ENCODE measurements around the gene MARCO. TPM values are rescaled to one million over a fixed set of nuclear protein-coding genes. Genes with fewer than 3 reads are reported as not detected.

The MARCO gene, protein sequence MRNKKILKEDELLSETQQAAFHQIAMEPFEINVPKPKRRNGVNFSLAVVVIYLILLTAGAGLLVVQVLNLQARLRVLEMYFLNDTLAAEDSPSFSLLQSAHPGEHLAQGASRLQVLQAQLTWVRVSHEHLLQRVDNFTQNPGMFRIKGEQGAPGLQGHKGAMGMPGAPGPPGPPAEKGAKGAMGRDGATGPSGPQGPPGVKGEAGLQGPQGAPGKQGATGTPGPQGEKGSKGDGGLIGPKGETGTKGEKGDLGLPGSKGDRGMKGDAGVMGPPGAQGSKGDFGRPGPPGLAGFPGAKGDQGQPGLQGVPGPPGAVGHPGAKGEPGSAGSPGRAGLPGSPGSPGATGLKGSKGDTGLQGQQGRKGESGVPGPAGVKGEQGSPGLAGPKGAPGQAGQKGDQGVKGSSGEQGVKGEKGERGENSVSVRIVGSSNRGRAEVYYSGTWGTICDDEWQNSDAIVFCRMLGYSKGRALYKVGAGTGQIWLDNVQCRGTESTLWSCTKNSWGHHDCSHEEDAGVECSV
- total RNA-seq (10 to 100 TPM in 1 of 5 donors, 1 to 10 TPM in 2, under 1 TPM in 1, not detected in 1; 0.45 to 16.3 (median 1.7) TPM), polyA plus RNA-seq (1 to 10 TPM in 2 of 3 donors, under 1 TPM in 1; 0.78 to 3.8 (median 2.8) TPM)
- long read RNA-seq, donor 1, result 0 reads
- long read RNA-seq, donor 2, result 0 reads
- long read RNA-seq, donor 3, result 0 reads
- long read RNA-seq, donor 4, result 0 reads
- long read RNA-seq, donor 5, partial matches to known transcripts, result 0 of 1 reads
- long read RNA-seq, donor 5, other reads (novel, unspliced or antisense), result 0 of 1 reads
- long read RNA-seq, donor 6, result 0 reads
- long read RNA-seq, donor 7, result 0 reads
- long read RNA-seq, donor 8, result 0 reads
- long read RNA-seq, donor 9, result 0 reads
- long read RNA-seq, donor 10, result 0 reads

DNA sequence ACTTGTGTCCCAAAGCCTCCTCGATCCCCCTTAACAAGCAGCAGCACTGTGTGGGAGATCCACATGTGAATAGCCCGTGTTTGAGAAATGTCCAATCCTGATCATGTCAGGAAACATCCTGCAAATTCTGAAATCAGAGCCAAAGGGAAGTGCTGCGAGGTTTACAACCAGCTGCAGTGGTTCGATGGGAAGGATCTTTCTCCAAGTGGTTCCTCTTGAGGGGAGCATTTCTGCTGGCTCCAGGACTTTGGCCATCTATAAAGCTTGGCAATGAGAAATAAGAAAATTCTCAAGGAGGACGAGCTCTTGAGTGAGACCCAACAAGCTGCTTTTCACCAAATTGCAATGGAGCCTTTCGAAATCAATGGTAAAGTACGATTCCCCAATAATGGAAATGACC lies at the start of gene MARCO:
TSS of gene MARCO (plus strand) at position 164 of the 400 bp plus-strand sequence. CDS start at position 271, 107 bp downstream.
- Histone ChIP-seq H3K9me3 (no peaks in the 10 kb centered on the region), H3K4me1 (no peaks in the 10 kb centered on the region), H3K4me3 (no peak within 1 kb of the TSS), H3K36me3 (no peaks in the 10 kb centered on the region), H3K27ac (no peak within 1 kb of the TSS), H3K27me3 (peaks cover 0 to 9% (median 0%) of the 10 kb centered on the region in 3 donors)
- TF ChIP-seq POLR2A (IDR thresholded peaks at IDR 0.05) (no peak), POLR2AphosphoS5 (IDR thresholded peaks at IDR 0.05) (no peak), EP300 (IDR thresholded peaks at IDR 0.05) (no peak)
- TF ChIP-seq, protein P1, sequence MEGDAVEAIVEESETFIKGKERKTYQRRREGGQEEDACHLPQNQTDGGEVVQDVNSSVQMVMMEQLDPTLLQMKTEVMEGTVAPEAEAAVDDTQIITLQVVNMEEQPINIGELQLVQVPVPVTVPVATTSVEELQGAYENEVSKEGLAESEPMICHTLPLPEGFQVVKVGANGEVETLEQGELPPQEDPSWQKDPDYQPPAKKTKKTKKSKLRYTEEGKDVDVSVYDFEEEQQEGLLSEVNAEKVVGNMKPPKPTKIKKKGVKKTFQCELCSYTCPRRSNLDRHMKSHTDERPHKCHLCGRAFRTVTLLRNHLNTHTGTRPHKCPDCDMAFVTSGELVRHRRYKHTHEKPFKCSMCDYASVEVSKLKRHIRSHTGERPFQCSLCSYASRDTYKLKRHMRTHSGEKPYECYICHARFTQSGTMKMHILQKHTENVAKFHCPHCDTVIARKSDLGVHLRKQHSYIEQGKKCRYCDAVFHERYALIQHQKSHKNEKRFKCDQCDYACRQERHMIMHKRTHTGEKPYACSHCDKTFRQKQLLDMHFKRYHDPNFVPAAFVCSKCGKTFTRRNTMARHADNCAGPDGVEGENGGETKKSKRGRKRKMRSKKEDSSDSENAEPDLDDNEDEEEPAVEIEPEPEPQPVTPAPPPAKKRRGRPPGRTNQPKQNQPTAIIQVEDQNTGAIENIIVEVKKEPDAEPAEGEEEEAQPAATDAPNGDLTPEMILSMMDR (IDR thresholded peaks at IDR 0.05), result no peak
- intact Hi-C loops (cut with DNase I; ENCODE audit: low total_unique reads), result no loop called here
- 68 to 79% (median 73%) methylated on average over 6 to 7 of the region's 7 CpGs for WGBS, 5 donors
- no peak for DNase-seq

DNA sequence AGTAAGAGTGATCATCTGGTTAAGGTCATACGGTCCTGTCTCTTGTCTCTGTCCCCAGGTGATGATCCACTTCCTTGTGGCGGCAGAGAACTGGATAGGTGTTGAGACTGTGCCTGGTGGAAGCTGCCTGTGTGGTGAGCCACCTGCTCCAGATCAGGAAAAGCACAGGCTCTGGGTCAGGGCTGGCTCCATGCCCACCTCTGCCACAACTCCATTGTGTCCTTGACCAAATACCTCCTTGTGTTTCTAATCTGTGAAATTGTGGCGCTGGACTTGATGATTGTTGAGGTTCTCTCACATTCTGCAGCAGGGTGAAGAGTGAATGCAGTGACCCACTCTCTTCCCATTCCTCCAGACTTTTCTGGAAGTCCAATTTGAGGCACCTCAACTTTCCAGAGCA lies 48.9 kb upstream of the MARCO start:
- no peaks in the 10 kb centered on the region for H3K36me3 ChIP-seq
- peaks cover 2 to 18% (median 17%) of the 10 kb centered on the region in 4 donors for H3K9me3 ChIP-seq
- peak in 1 of 2 donors; percentile 33 for DNase-seq
- H3K4me3 ChIP-seq, result no peak overlapping the region
- no peak overlapping the region for H3K27ac ChIP-seq
- no peaks in the 10 kb centered on the region for H3K4me1 ChIP-seq
- WGBS, 5 donors, result 79 to 91% (median 88%) methylated on average over 3 of the region's 3 CpGs
- peaks cover 0 to 6% (median 0%) of the 10 kb centered on the region in 3 donors for H3K27me3 ChIP-seq
- intact Hi-C loops (cut with DNase I; ENCODE audit: low total_unique reads), result no loop called here
- no peak for TF ChIP-seq POLR2AphosphoS5 (IDR thresholded peaks at IDR 0.05)
- no peak for TF ChIP-seq EP300 (IDR thresholded peaks at IDR 0.05)
- TF ChIP-seq, protein P1 (IDR thresholded peaks at IDR 0.05), result no peak
- no peak for TF ChIP-seq POLR2A (IDR thresholded peaks at IDR 0.05)

DNA sequence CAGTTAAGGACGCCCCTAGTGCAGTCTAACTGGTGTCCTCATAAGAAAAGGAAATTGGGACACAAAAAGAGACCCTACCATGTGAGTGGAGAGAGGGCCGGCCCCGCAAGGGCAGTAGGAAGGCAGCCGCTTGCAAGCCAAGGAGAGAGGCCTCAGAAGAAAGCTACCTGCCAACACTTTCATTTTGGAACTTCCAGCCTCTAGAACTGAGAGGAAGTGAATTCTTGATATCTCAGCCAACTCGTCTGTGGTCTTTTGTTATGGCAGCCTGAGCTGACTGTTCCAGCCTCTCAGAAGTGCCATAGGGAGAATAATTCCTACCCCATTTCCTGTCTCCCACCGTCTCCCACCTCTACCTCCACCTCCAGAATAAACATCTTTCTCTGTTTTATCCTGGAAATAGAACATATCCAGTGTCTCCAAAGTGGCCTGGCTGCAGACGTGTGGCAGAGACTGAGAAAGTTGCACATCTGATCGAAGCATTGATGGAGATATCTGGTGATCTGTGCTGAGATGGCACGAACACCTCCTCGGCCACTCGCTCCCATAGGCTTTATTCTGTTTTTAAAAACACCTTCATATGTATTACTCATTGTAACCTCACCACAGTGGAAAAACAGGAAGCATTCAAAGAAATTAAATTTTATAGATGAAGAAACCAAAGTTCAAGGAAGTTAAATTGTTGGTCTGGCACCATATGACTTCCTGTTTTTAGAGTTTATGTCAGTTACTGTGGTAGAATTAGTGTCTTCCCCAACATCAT lies 39.5 kb upstream of the MARCO start:
- H3K27me3 ChIP-seq, result peaks cover 0 to 11% (median 0%) of the 10 kb centered on the region in 3 donors
- no peak overlapping the region for H3K4me3 ChIP-seq
- no peak for DNase-seq
- no peak overlapping the region for H3K27ac ChIP-seq
- 72 to 78% (median 77%) methylated on average over 8 to 11 of the region's 11 CpGs for WGBS, 5 donors
- intact Hi-C loops (cut with DNase I; ENCODE audit: low total_unique reads), result no loop called here
- H3K9me3 ChIP-seq, result peaks cover 0 to 7% (median 0%) of the 10 kb centered on the region in 4 donors
- H3K36me3 ChIP-seq, result no peaks in the 10 kb centered on the region
- TF ChIP-seq POLR2A (IDR thresholded peaks at IDR 0.05), result no peak
- TF ChIP-seq EP300 (IDR thresholded peaks at IDR 0.05), result no peak
- TF ChIP-seq POLR2AphosphoS5 (IDR thresholded peaks at IDR 0.05), result no peak
- no peaks in the 10 kb centered on the region for H3K4me1 ChIP-seq

DNA sequence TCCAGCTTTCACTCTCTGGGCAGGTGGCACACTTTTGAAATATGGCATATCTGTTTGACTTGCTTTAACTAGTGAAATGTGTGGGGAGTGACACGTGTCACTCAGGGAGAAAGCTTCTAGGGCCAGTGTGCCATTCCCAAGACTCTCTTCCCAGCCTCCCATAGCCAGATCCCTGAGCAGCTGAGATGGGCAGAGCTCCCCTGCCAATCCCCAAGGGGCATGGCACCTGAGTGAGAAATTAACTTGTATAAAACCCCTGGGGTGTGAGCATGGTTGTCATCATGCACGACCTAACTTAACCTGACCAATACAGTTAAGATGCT lies 39.0 kb upstream of the MARCO start:
- Histone ChIP-seq H3K27me3 (peaks cover 0 to 11% (median 0%) of the 10 kb centered on the region in 3 donors), H3K4me3 (no peak overlapping the region), H3K27ac (no peak overlapping the region), H3K9me3 (peaks cover 0 to 7% (median 0%) of the 10 kb centered on the region in 4 donors), H3K4me1 (no peaks in the 10 kb centered on the region), H3K36me3 (no peaks in the 10 kb centered on the region)
- WGBS, 5 donors, result 54 to 74% (median 73%) methylated on average over 2 of the region's 2 CpGs
- intact Hi-C loops (cut with DNase I; ENCODE audit: low total_unique reads), result no loop called here
- TF ChIP-seq EP300 (IDR thresholded peaks at IDR 0.05) (no peak), POLR2AphosphoS5 (IDR thresholded peaks at IDR 0.05) (no peak), POLR2A (IDR thresholded peaks at IDR 0.05) (no peak)
- TF ChIP-seq, protein P1 (IDR thresholded peaks at IDR 0.05), result no peak
- no peak for DNase-seq

Measured in stomach (tissue), 19 donors.